HG03469 (cell line): ENCODE data around the gene EVI5.
"Not testable (repeated sequence)": the region's sequence is repeated elsewhere in the genome, so short reads cannot be mapped to it uniquely, and the experiment has no call there.

ENCODE experiments used
- ATAC-seq: cut with Tn5 transposase; IDR thresholded peaks from one replicate; pipeline ENCODE4 v1.9.1; 2021; ENCODE audit warnings: mild to moderate bottlenecking, moderate library complexity, moderate number of reproducible peaks; ENCODE audit not compliant: unreplicated experiment

Gene EVI5

GRCh38 chr1:92752719-92753118, 32.2 kb downstream of the EVI5 start:
- ATAC-seq: no peak

GRCh38 chr1:92749024-92749634, 35.8 kb downstream of the EVI5 start:
- no peak for ATAC-seq

DNA sequence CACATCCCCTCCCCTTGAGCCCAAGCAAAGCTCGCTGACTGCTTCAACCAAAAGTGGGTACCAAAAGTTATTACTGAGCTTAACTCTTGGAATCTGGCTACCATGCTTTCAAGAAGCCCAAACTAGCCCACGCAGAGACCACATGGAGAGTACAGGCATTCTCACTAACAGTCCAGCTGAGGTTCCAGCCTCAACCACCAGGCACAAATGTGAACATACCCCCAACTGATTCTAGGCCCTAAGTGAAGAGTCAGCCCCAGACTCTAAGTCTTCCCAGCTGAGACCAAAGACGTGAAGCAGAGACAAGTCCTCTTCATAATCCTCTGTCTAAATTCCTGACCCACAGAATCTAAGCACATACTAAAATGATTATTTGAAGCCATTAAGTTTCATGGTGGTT, 36.8 kb downstream of the EVI5 start:
- ATAC-seq: no peak

DNA sequence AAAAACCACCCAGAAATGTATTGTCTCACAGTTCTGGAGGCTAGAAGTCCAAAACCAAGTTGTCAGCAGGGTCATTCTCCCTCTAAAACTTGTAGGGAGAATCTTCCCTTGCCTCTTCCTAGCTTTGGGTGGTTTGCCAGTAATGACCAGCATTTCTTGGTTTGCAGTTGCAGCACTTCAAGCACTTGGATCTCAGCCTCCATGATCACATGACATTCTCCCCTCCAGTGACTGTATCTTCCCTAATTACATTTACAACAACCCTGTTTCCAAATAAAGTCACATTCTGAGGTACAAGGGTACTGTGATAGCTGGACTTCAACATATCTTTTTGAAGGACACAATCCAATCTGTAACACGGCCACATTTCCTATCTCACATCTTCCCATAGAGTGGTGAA, 37.2 kb downstream of the EVI5 start:
- no peak for ATAC-seq

DNA sequence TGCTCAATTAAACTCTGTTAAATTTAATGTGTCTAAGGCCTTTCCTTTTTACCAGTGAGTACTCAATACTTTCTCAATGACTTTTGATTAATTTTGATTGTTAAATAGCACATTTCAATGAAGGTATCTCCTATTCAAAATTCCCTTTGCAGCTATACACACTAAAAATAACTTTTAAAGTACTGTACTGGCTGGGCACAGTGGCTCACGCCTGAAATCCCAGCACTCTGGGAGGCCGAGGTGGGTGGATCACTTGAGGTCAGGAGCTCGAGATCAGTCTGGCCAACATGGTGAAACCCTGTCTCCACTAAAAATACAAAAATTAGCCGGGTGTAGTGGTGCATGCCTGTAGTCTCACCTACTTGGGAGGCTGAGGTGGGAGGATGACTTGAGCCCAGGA, 38.7 kb downstream of the EVI5 start:
- not testable (repeated sequence) for ATAC-seq

GRCh38 chr1:92743221-92743620, 41.7 kb downstream of the EVI5 start:
- ATAC-seq: no peak

GRCh38 chr1:92739669-92740524, 45.0 kb downstream of the EVI5 start:
- ATAC-seq: no peak

GRCh38 chr1:92736395-92736794, 48.5 kb downstream of the EVI5 start:
- ATAC-seq: no peak

DNA sequence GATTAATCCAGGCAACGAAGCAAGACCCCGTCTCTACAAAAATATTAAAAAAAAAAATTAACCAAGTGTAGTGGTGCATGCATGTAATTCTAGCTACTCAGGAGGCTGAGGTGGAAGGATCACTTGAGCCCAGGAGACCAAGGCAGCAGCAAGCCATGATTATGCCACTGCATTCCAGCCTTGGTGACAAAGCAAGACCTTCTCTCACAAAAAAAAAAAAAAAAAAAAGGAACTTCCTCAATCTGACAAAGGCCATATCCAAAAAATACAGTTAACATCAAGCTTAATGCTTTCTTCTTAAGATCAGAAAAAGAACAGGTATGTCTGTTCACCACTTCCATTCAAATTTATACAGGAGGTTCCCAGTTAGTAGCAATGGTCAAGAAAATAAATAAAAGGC, 54.4 kb downstream of the EVI5 start:
- ATAC-seq: no peak

- no peak for ATAC-seq
Measured at GRCh38 chr1:92728697-92729096, 56.2 kb downstream of the EVI5 start.

DNA sequence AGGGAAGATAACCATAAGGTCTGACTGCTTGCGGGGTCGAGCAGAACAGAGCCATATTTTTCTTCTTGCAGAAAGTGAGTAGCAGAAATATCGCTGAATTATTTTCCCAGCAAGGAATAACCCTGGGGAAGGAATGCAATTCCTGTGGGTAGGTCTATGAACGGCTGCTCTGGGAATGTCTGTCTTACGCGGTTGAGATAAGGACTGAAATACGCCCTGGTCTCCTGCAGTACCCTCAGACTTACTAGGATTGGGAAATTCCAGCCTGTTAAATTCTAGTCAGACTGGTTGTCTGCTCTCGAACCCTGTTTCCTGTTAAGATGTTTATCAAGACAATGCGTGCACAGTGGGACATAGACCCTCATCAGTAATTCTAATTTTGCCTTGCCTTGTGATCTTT, 61.2 kb downstream of the EVI5 start:
- not testable (repeated sequence) for ATAC-seq

DNA sequence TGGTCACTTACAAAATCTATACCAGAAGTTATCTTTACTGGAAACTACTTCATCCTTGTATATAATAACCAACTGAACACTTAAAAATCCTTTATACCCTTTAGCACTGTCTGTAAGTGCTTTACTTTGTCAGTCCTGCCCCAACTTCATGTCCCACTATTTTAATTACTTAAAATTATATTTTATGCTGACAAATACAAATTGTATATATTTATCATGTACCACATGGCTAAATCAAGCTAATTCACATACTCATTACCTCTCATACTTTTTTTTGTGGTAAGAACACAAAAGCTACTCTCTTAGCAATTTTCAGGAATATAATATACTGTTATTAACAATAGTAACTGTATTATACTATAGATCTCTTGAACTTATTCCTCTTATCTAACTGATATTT, 63.0 kb downstream of the EVI5 start:
- ATAC-seq: no peak

DNA sequence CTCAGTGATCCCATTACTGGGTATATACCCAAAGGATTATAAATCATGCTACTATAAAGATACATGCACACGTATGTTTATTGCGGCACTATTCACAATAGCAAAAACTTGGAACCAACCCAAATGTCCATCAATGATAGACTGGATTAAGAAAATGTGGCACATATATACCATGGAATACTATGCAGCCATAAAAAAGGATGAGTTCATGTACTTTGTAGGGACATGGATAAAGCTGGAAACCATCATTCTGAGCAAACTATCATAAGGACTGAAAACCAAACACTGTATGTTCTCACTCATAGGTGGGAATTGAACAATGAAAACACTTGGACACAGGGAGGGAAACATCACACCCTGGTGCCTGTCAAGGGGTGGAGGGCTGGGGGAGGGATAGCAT, 63.8 kb downstream of the EVI5 start:
- ATAC-seq: not testable (repeated sequence)

DNA sequence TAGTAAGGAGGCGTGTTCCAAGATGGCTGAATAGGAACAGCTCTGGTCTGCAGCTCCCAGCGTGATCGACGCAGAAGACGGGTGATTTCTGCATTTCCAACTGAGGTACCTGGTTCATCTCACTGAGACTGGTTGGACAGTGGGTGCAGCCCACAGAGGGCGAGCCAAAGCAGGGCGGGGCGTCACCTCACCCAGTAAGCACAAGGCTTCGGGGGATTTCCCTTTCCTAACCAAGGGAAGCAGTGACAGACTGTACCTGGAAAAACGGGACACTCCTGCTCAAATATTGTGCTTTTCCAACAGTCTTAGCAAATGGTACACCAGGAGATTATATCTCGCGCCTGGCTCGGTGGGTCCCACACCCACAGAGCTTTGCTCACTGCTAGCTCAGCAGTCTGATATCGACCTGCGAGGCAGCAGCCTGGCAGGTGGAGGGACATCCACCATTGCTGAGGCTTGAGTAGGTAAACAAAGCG, 69.4 kb downstream of the EVI5 start:
- ATAC-seq: not testable (repeated sequence)

DNA sequence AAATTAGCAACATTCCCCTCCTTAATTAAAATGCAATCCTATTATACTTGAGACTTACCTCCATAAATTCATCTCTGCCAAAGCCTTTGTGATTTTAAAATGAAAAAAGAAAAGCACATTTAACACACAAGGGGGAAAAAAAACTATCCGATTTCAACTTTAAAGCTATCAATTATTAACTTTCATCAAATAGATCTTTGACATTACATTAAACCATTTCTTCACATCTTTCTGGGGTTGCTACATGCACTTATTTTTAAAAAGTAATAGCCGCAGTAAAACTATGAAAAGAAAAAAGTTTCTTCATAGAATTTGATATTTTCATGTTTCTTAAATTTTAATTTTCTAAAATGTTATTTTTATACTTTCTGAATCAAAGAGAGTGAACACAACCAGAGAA, 71.0 kb downstream of the EVI5 start:
- ATAC-seq: no peak

- ATAC-seq: no peak
Measured at GRCh38 chr1:92711473-92712165, 73.3 kb downstream of the EVI5 start.

DNA sequence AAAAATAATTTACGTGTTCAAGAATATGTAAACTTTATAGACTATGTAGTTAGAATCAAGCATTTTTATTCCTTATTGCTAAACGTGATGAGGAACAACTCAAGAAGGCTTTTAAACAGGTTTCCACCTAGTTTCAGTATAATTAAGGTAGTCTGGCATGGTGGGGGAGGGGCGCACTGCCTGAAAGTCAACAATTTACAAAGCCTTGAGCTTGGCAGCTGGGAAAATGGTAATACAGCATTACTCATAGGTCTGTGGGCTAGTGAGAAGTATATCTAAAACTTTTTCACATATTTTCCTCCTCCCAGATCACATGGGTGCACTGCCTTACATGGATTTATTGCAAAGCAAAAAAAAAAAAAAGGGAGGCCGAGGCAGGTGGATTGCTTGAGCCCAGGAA, 75.2 kb downstream of the EVI5 start:
- no peak for ATAC-seq

- no peak for ATAC-seq
Measured at GRCh38 chr1:92708368-92708950, 76.4 kb downstream of the EVI5 start.

GRCh38 chr1:92707709-92708108, 77.2 kb downstream of the EVI5 start:
- no peak for ATAC-seq

DNA sequence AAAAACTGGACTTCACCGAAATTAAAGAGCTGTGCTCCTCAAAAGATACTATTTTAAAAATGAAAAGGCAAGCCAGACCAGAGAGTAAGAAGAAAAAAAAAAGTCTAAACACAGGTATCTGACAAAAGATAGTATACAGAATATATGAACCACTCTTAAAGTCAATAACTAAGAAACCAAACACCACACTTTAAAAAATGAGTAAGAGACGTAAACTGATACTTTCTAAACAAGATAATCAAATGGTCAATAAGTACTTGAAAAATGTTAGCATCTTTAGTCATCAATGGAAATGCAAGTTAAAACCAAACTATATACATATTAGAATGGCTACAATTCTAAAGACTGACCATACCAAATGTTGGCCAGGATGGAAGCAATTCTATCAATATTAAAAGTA, 77.6 kb downstream of the EVI5 start:
- ATAC-seq: no peak

GRCh38 chr1:92705446-92705845, 79.5 kb downstream of the EVI5 start:
- no peak for ATAC-seq
